AG09319 (cell line): ENCODE results near the gene WDR27.
"Not testable (repeated sequence)": the region's sequence is repeated elsewhere in the genome, so short reads cannot be mapped to it uniquely, and the experiment has no call there.

Experiments used
- DNase-seq: peaks from one replicate; pipeline ENCODE4 v3.0.0-alpha.2; 2010; ENCODE audit warnings: low read depth; ENCODE audit errors: extremely low read depth
- CTCF ChIP-seq: IDR thresholded peaks from 2 replicates; pipeline ENCODE4 v1.5.1; 2011; ENCODE audit warnings: low read depth, mild to moderate bottlenecking, inconsistent platforms, low read length, moderate library complexity

Gene WDR27

GRCh38 chr6:169445661-169446581 lies 255.9 kb downstream of the WDR27 start:
- DNase-seq, result no peak
- TF ChIP-seq CTCF, result no peak

DNA sequence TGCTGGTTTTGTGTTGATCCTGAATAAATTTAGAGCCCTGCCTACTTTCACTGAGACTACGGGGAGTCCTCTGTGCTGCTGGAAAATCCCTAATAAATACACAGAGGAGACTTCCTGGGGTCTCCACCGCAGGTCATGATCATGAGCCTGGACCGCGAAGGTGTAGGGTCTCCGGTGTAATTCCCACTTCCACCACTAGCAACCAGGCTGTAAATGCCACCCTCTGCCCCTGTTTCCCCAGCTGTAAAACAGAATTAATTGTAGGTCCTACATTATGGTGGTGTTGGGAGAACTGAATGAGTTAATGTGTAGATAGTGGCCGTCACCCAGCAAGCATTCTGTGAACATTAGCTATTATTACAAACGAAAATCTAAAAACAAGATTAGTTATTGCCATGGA lies 256.6 kb downstream of the WDR27 start:
- no peak for DNase-seq
- no peak for TF ChIP-seq CTCF

DNA sequence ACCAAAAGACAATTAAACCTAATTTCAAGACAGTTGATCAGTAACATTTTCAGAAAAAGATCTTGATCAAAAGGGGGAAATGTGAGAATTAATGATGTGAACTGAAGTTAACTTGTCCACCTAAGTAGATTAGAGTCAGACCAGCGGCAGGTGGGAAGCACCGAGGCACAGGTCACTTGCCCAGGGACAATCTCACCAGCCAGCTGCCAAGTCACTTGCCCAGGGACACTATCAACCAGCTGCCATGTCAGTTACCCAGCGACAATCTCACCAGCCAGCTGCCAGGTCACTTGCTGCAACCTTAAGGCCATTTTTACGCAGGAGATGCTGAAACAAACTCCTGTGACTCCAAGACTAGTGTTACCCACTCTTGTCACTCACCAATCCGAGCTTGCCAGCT lies 260.5 kb downstream of the WDR27 start:
- DNase-seq, result no peak
- no peak for TF ChIP-seq CTCF

- no peak for TF ChIP-seq CTCF
- DNase-seq, result no peak
Observed at GRCh38 chr6:169439710-169440109, 262.1 kb downstream of the WDR27 start.

GRCh38 chr6:169434554-169434953 lies 267.3 kb downstream of the WDR27 start:
- DNase-seq, result not testable (repeated sequence)

- no peak for TF ChIP-seq CTCF
- no peak for DNase-seq
Observed at GRCh38 chr6:169429001-169429400, 272.8 kb downstream of the WDR27 start.

GRCh38 chr6:169428532-169428931 lies 273.3 kb downstream of the WDR27 start:
- DNase-seq, result no peak

More at GRCh38 chr6:169428532-169428931, 273.3 kb downstream of the WDR27 start:
- TF ChIP-seq CTCF, result no peak
